ENCODE measurements around the gene SMCP. TPM values are rescaled to one million over a fixed set of nuclear protein-coding genes. Genes with fewer than 3 reads are reported as not detected.

Gene SMCP
- total RNA-seq, 1 experiment from 2014 or later: not detected

DNA sequence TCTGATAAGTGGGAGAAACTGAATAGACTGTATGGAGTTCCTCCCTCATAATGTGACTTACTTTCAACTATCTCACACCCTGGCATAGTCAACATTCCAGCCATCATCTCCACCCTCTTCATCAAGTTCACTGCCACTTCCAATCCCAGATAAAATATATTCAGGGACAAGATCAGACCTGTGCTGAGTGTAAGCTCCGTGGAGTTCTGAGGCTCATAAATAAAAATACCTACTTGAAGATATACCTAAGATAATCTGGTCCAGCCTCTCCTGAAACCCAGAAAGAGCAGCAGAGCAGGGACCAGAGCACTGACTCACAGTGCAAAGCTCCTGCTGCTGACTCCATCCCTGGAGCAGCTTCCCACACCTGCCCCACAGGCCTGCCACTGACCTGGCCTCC, 20.1 kb upstream of the SMCP start:
- H3K4me3 ChIP-seq (ENCODE audit: low read depth in 2 of 2, low read length in 2 of 2): no peak overlapping the region
- no peaks in the 10 kb centered on the region for H3K4me1 ChIP-seq (ENCODE audit: control insufficient read depth, insufficient read depth, low read length)
- H3K27ac ChIP-seq (ENCODE audit: low read length): no peak overlapping the region
- ATAC-seq: no peak
- no peak for DNase-seq (ENCODE audit: low read depth, low spot score)
- ChIA-PET POLR2A (no interaction called here), CTCF (no interaction called here)
- no peaks in the 10 kb centered on the region for H3K36me3 ChIP-seq (ENCODE audit: control insufficient read depth, insufficient read depth, low read length)
- H3K27me3 ChIP-seq (ENCODE audit: control insufficient read depth, insufficient read depth, low read length): peaks cover 2% of the 10 kb centered on the region; the same call in 1 of the 2 replicates
- TF ChIP-seq, protein P1, sequence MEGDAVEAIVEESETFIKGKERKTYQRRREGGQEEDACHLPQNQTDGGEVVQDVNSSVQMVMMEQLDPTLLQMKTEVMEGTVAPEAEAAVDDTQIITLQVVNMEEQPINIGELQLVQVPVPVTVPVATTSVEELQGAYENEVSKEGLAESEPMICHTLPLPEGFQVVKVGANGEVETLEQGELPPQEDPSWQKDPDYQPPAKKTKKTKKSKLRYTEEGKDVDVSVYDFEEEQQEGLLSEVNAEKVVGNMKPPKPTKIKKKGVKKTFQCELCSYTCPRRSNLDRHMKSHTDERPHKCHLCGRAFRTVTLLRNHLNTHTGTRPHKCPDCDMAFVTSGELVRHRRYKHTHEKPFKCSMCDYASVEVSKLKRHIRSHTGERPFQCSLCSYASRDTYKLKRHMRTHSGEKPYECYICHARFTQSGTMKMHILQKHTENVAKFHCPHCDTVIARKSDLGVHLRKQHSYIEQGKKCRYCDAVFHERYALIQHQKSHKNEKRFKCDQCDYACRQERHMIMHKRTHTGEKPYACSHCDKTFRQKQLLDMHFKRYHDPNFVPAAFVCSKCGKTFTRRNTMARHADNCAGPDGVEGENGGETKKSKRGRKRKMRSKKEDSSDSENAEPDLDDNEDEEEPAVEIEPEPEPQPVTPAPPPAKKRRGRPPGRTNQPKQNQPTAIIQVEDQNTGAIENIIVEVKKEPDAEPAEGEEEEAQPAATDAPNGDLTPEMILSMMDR (IDR thresholded peaks at IDR 0.05): no peak
- TF ChIP-seq, protein P2, sequence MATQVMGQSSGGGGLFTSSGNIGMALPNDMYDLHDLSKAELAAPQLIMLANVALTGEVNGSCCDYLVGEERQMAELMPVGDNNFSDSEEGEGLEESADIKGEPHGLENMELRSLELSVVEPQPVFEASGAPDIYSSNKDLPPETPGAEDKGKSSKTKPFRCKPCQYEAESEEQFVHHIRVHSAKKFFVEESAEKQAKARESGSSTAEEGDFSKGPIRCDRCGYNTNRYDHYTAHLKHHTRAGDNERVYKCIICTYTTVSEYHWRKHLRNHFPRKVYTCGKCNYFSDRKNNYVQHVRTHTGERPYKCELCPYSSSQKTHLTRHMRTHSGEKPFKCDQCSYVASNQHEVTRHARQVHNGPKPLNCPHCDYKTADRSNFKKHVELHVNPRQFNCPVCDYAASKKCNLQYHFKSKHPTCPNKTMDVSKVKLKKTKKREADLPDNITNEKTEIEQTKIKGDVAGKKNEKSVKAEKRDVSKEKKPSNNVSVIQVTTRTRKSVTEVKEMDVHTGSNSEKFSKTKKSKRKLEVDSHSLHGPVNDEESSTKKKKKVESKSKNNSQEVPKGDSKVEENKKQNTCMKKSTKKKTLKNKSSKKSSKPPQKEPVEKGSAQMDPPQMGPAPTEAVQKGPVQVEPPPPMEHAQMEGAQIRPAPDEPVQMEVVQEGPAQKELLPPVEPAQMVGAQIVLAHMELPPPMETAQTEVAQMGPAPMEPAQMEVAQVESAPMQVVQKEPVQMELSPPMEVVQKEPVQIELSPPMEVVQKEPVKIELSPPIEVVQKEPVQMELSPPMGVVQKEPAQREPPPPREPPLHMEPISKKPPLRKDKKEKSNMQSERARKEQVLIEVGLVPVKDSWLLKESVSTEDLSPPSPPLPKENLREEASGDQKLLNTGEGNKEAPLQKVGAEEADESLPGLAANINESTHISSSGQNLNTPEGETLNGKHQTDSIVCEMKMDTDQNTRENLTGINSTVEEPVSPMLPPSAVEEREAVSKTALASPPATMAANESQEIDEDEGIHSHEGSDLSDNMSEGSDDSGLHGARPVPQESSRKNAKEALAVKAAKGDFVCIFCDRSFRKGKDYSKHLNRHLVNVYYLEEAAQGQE (IDR thresholded peaks at IDR 0.05; ENCODE audit: insufficient read depth in 1 of 2, low read depth in 2 of 2, low read length in 1 of 2): no peak
- TF ChIP-seq TCF7L2 (IDR thresholded peaks at IDR 0.05; ENCODE audit: low read depth, low read length) (no peak), POLR2AphosphoS5 (IDR thresholded peaks at IDR 0.05; ENCODE audit: low read depth, low read length) (no peak), SIN3A (IDR thresholded peaks at IDR 0.05; ENCODE audit: borderline replicate concordance, insufficient read depth, low read depth, low read length) (no peak)
- in situ Hi-C loops (cut with HindIII; ENCODE audit: low pct_unique_long_range_greater_than_20kb, low sequenced_read_pairs): no loop called here
- no TSS peak for BruUV-seq (replicated peaks)
- H3K9me3 ChIP-seq (ENCODE audit: control insufficient read depth, insufficient read depth, low read depth, low read length): no peaks in the 10 kb centered on the region
- intact Hi-C loops (cut with micrococcal nuclease; ENCODE audit: unreplicated experiment): no loop called here

DNA sequence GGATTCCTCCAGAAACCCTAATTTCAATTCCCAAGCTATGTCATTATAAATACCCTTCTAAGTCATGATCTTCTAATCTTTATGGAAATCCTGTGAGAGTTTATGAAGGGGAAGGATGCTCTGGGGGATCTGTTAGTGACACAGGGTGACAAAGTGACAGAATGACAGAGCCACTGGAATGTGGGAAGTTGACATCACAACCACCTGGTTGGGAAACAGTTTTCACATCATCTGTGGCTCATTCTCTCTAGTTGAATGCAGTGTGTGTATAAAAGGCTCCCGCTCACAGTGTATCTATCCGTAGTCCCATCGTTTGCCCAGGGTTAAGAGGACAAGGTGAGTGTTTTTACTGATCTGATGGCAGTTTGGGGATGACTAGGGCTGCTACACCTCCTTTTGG, 18.4 kb upstream of the SMCP start, which contains the start of gene LCE7A:
LCE7A (plus strand) TSS at position 301 of the 400 bp plus-strand sequence. CDS start 702 bp downstream, outside the sequence.
- H3K4me1 ChIP-seq (ENCODE audit: control insufficient read depth, insufficient read depth, low read length): no peaks in the 10 kb centered on the region
- no peak within 1 kb of the TSS for H3K27ac ChIP-seq (ENCODE audit: low read length)
- in situ Hi-C loops (cut with HindIII; ENCODE audit: low pct_unique_long_range_greater_than_20kb, low sequenced_read_pairs): no loop called here
- no peak within 1 kb of the TSS for H3K4me3 ChIP-seq (ENCODE audit: low read depth in 2 of 2, low read length in 2 of 2)
- H3K27me3 ChIP-seq (ENCODE audit: control insufficient read depth, insufficient read depth, low read length): peaks cover 2% of the 10 kb centered on the region; the same call in 1 of the 2 replicates
- no peak for ATAC-seq
- POLR2A ChIA-PET: no interaction called here
- no peaks in the 10 kb centered on the region for H3K9me3 ChIP-seq (ENCODE audit: control insufficient read depth, insufficient read depth, low read depth, low read length)
- no TSS peak for BruUV-seq (replicated peaks)
- CTCF ChIA-PET: interaction anchor here (0.6 kb wide), 1 partner anchor 59 kb away, joined by 9 read pairs; no protein-coding TSS in a partner anchor
- intact Hi-C loops (cut with micrococcal nuclease; ENCODE audit: unreplicated experiment): no loop called here
- no peaks in the 10 kb centered on the region for H3K36me3 ChIP-seq (ENCODE audit: control insufficient read depth, insufficient read depth, low read length)
- DNase-seq (ENCODE audit: low read depth, low spot score): no peak
- TF ChIP-seq TCF7L2 (IDR thresholded peaks at IDR 0.05; ENCODE audit: low read depth, low read length) (no peak), POLR2AphosphoS5 (IDR thresholded peaks at IDR 0.05; ENCODE audit: low read depth, low read length) (no peak), SIN3A (IDR thresholded peaks at IDR 0.05; ENCODE audit: borderline replicate concordance, insufficient read depth, low read depth, low read length) (no peak)
- TF ChIP-seq, protein P2 (IDR thresholded peaks at IDR 0.05; ENCODE audit: insufficient read depth in 1 of 2, low read depth in 2 of 2, low read length in 1 of 2): no peak
- TF ChIP-seq, protein P1 (IDR thresholded peaks at IDR 0.05): no peak

All from Panc1 (cell line).